Liver (tissue), 3 donors: ENCODE results near the gene EPHB4.

ENCODE experiments used
- EGR1 ChIP-seq, 2 donors: IDR thresholded peaks; 2 replicates each; pipeline ENCODE4 v1.6.1; 2016 to 2018; ENCODE audit warnings: antibody characterized with exemption in 2 of 2, low read depth in 2 of 2
- FOXA1 ChIP-seq: IDR thresholded peaks from 2 replicates; pipeline ENCODE4 v1.6.1; 2016; ENCODE audit warnings: antibody characterized with exemption
- FOXA2 ChIP-seq: IDR thresholded peaks from 2 replicates; pipeline ENCODE4 v1.6.1; 2016; ENCODE audit warnings: antibody characterized with exemption
- GABPA ChIP-seq, 2 donors: IDR thresholded peaks in 1 of 2; conservative IDR thresholded peaks in 1 of 2; 2 replicates each; pipeline ENCODE4 v1.6.1; 2016; ENCODE audit warnings: antibody characterized with exemption in 2 of 2, mild to moderate bottlenecking in 1 of 2, moderate library complexity in 1 of 2
- HNF4A ChIP-seq, 2 donors: conservative IDR thresholded peaks; 2 replicates each; pipeline ENCODE4 v1.6.1; 2016; ENCODE audit warnings: antibody characterized with exemption in 2 of 2, mild to moderate bottlenecking in 2 of 2
- HNF4G ChIP-seq: IDR thresholded peaks from 2 replicates; pipeline ENCODE4 v1.6.1; 2016; ENCODE audit warnings: antibody characterized with exemption
- NR2F2 ChIP-seq: IDR thresholded peaks from 2 replicates; pipeline ENCODE4 v1.6.1; 2016; ENCODE audit warnings: antibody characterized with exemption
- RAD21 ChIP-seq, 2 donors: IDR thresholded peaks; 2 replicates each; pipeline ENCODE4 v1.6.1; 2016; ENCODE audit warnings: antibody characterized with exemption in 2 of 2, mild to moderate bottlenecking in 2 of 2
- RXRA ChIP-seq, 2 donors: IDR thresholded peaks; 2 replicates each; pipeline ENCODE4 v1.6.1; 2017 to 2018; ENCODE audit warnings: antibody characterized with exemption in 2 of 2, mild to moderate bottlenecking in 1 of 2
- TAF1 ChIP-seq: conservative IDR thresholded peaks from 2 replicates; pipeline ENCODE4 v1.6.1; 2016; ENCODE audit warnings: antibody characterized with exemption, mild to moderate bottlenecking
- TF ChIP-seq, protein P1 (sequence below): fragments of 150-350 bp; IDR thresholded peaks from 2 replicates; pipeline ENCODE4 v1.5.1; 2017; ENCODE audit warnings: improper control_type of control experiment, low read depth, low read length; ENCODE audit not compliant: missing input control
- TF ChIP-seq, protein P2 (sequence below): IDR thresholded peaks from 2 replicates; pipeline ENCODE4 v1.6.1; 2016; ENCODE audit warnings: antibody characterized with exemption, mild to moderate bottlenecking
- TF ChIP-seq, protein P3 (sequence below): IDR thresholded peaks from 2 replicates; pipeline ENCODE4 v1.6.1; 2016; ENCODE audit warnings: antibody characterized with exemption
- donor health status: healthy.
- donor health status: healthy.

DNA sequence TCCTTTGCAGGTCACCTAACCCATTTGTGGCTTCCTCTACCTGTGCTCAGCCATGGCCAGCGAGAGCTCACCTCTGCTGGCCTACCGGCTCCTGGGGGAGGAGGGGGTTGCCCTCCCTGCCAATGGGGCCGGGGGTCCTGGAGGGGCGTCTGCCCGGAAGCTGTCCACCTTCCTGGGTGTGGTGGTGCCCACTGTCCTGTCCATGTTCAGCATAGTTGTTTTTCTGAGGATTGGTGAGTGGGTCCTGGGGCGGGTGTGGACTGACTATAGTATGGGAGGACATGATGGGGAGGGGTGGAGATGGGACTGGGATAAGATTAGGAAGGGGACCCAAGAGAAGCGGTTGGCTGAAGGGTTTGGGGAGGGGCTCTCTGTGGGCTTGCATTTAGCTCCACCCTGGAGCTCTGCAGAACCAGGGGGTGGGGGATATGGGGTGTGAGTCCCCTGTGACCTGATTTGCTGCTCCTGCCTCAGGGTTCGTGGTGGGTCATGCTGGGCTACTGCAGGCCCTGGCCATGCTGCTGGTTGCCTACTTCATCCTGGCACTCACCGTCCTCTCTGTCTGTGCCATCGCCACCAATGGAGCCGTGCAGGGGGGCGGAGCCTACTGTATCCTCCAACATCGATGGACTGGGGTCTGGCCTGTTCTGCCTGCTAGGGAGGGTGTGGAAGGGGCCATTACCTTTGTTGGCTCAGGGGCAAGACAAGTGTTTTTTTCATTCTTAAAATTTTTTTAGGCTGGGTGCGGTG lies 27.0 kb upstream of the EPHB4 start:
- TF ChIP-seq, protein P1, sequence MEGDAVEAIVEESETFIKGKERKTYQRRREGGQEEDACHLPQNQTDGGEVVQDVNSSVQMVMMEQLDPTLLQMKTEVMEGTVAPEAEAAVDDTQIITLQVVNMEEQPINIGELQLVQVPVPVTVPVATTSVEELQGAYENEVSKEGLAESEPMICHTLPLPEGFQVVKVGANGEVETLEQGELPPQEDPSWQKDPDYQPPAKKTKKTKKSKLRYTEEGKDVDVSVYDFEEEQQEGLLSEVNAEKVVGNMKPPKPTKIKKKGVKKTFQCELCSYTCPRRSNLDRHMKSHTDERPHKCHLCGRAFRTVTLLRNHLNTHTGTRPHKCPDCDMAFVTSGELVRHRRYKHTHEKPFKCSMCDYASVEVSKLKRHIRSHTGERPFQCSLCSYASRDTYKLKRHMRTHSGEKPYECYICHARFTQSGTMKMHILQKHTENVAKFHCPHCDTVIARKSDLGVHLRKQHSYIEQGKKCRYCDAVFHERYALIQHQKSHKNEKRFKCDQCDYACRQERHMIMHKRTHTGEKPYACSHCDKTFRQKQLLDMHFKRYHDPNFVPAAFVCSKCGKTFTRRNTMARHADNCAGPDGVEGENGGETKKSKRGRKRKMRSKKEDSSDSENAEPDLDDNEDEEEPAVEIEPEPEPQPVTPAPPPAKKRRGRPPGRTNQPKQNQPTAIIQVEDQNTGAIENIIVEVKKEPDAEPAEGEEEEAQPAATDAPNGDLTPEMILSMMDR: no peak
- TF ChIP-seq, protein P2, sequence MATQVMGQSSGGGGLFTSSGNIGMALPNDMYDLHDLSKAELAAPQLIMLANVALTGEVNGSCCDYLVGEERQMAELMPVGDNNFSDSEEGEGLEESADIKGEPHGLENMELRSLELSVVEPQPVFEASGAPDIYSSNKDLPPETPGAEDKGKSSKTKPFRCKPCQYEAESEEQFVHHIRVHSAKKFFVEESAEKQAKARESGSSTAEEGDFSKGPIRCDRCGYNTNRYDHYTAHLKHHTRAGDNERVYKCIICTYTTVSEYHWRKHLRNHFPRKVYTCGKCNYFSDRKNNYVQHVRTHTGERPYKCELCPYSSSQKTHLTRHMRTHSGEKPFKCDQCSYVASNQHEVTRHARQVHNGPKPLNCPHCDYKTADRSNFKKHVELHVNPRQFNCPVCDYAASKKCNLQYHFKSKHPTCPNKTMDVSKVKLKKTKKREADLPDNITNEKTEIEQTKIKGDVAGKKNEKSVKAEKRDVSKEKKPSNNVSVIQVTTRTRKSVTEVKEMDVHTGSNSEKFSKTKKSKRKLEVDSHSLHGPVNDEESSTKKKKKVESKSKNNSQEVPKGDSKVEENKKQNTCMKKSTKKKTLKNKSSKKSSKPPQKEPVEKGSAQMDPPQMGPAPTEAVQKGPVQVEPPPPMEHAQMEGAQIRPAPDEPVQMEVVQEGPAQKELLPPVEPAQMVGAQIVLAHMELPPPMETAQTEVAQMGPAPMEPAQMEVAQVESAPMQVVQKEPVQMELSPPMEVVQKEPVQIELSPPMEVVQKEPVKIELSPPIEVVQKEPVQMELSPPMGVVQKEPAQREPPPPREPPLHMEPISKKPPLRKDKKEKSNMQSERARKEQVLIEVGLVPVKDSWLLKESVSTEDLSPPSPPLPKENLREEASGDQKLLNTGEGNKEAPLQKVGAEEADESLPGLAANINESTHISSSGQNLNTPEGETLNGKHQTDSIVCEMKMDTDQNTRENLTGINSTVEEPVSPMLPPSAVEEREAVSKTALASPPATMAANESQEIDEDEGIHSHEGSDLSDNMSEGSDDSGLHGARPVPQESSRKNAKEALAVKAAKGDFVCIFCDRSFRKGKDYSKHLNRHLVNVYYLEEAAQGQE: no peak
- TF ChIP-seq RAD21 (IDR thresholded peaks at IDR 0.05): no peak
- TF ChIP-seq TAF1: no peak
- TF ChIP-seq RXRA (IDR thresholded peaks at IDR 0.05): no peak
- TF ChIP-seq HNF4A (conservative IDR thresholded peaks at IDR 0.05): no peak
- TF ChIP-seq GABPA (IDR thresholded peaks at IDR 0.05 in 1 of 2, conservative IDR thresholded peaks at IDR 0.05 in 1 of 2): no peak
- TF ChIP-seq HNF4G: no peak
- no peak for TF ChIP-seq FOXA2
- TF ChIP-seq, protein P3, sequence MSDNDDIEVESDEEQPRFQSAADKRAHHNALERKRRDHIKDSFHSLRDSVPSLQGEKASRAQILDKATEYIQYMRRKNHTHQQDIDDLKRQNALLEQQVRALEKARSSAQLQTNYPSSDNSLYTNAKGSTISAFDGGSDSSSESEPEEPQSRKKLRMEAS: no peak
- TF ChIP-seq FOXA1: no peak
- TF ChIP-seq NR2F2: no peak
- TF ChIP-seq EGR1 (IDR thresholded peaks at IDR 0.05; ENCODE audit: low read depth in 2 of 2): no peak
